ENCODE results near the gene ZNF576.
A peak's percentile ranks its signal among the peaks of the same experiment; 100 is the strongest.
"Not testable (repeated sequence)": the region's sequence is repeated elsewhere in the genome, so short reads cannot be mapped to it uniquely, and the experiment has no call there.

ZNF576 gene, protein sequence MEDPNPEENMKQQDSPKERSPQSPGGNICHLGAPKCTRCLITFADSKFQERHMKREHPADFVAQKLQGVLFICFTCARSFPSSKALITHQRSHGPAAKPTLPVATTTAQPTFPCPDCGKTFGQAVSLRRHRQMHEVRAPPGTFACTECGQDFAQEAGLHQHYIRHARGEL

DNA sequence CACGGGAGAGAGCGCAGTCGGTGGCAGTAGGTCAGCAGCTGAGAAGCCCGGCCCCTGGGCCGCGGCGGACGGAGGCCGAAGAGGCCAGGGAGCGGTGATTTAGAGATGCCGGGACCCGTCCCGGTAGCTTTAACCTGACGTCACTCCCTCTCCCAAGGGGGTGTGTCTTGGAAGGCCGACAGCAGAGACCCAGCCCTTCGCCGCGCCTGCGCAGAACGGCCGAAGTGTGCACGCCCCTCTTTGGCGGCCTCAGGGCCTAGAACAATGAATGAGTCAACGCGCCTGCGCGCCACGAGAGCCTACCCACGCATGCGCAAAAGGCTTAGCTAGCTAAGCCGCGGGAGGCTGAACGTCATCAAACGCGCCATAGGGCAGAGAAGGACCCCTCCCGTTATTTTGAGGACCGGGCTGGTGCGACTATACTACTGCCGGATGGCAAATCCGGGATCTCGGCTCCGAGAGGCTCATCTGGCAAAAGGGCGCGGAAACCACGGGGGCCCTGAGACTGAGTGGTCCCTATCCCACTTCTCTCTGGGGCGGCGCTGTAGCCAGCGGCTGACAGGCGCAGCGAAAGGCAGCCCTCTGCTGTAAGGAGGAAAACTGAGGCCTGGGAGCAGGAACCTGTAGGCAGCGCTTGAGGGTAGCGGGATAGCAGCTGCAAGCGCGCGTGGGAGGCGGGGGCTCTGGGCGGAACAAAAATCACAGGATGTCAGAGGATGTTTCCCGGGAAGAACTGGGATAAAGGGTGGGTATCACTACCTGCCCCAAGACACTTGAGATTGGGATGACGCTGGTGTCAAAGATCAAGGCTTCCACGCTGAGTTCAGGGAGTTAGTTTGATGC lies at the start of gene ZNF576, which contains the start of gene IRGQ:
TSS of gene ZNF576 (plus strand) at position 597 of the 843 bp plus-strand sequence. CDS start 514 bp downstream, outside the sequence.
TSS of gene IRGQ (minus strand) at position 136 of the 843 bp plus-strand sequence. CDS start 796 bp downstream, outside the sequence.
- peak; percentile 100 for DNase-seq (ENCODE audit: low read depth in 2 of 2)

DNA sequence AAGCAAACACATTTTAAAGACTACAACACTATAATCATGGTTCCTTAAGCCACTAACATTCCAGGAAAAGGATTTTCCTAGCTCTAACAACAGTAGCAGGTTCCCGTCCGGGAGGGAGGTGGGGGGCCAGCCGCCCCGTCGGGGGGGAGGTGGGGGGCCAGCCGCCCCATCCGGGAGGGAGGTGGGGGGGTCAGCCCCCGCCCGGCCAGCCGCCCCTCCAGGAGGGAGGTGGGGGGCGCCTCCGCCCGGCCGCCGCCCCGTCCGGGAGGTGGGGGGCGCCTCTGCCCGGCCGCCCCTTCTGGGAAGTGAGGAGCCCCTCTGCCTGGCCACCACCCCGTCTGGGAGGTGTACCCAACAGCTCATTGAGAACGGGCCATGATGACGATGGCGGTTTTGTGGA lies 48.5 kb upstream of the ZNF576 start:
- not testable (repeated sequence) for DNase-seq (ENCODE audit: low read depth in 2 of 2)

DNA sequence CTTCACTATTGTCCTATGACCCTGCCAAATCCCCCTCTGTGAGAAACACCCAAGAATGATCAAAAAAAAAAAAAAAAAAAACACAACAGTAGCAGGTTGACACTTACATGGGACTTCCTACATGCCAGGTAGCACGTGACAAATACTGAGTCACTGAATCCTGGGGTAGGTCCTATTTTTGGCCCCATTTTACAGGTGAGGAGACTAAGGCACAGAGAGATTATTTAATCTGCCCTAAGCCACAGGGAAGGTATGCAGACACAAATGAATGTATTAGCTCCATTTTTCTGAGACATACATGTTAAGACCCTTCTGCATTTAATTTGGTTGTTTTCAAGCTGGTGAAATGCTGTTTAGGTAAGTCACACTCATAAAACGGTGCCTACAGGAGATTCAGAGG lies 47.7 kb upstream of the ZNF576 start:
- DNase-seq (ENCODE audit: low read depth in 2 of 2), result no peak

DNA sequence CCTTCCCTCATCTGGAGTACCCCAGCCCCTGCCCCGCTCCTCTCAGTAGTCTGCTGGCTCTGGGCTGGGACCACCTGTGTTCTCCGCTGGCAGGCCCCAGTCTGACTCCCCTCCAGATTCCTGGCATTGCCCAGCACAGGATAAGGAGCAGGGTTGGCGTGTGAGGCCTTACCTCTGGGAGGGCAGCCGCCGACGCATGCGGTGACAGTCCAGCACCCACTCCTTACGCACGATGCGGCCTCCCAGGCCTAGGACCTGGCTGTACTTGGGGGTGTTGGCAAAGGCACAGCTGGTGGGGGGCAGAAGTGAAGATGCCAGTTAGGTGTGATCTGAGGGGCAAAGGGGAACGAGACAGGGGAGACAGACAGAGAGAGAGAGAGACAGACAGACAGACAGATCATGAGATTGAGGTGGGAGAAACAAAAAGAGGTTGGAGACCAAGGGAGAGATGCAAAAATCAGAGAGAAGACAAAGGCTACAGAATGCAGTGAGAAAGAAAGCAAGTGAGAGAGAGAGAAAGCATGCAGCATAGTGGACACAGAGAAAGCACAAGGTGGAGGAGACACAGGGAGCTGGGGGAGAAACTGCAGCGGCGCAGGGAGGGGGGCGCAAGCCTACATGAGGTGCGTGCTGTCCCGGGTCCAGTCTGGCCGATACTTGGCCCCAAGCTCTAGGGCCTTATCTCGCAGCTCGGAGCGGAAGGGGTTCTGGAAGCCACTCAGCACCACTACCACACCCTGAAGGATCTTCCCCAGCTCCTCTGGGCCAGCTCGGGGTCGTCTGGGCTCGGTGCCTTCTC lies 44.8 kb upstream of the ZNF576 start:
- no peak for DNase-seq (ENCODE audit: low read depth in 2 of 2)

DNA sequence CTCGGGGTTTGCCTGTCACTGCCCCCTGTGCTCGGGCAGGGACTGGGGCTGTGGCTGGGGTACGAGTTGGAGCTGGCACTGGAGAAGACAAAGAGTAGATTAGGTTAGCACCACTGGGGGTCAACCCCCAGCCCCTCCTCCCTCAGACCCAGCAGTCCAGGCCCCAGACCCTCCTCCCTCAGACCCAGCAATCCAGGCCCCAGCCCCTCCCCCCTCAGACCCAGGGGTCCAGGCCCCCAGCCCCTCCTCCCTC lies 44.3 kb upstream of the ZNF576 start:
- no peak for DNase-seq (ENCODE audit: low read depth in 2 of 2)

DNA sequence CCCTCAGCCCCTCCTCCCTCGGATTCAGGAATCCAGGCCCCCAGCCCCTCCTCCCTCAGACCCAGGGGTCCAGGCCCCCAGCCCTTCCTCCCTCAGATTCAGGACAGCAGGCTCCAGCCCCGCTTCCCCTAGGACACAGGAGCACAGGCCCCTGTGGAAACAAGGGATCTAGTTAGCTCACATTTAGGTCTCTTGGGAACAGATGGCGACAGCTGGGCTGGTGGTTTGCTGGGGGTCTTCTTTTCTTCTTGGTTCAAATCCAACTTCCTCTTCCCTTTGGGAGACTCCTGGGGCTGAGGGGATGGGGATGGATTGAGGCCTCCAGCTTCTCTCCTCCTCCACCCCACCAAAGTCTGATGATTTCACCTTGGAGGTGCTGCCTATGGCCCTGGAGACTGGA lies 43.8 kb upstream of the ZNF576 start:
- DNase-seq (ENCODE audit: low read depth in 2 of 2), result no peak

DNA sequence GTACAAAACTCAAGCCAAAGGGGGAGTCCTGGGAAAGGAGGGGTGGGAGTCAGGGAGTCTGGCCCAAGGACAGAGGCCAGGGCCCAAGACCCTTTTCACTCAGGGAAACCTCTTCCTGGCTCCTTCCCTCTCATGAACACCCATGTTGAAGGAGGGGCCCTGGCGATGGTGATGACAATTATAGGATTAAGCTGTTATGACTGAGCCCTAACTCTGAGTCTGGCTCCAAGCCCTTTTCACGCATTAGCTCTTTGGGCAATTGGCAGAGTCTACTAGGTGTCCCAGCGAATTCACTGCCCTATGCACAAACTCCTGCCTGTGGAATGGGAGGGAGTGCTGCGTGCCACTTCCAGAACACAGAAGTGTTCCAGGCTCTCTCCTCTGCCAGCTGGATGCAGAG lies 42.7 kb upstream of the ZNF576 start:
- no peak for DNase-seq (ENCODE audit: low read depth in 2 of 2)

DNA sequence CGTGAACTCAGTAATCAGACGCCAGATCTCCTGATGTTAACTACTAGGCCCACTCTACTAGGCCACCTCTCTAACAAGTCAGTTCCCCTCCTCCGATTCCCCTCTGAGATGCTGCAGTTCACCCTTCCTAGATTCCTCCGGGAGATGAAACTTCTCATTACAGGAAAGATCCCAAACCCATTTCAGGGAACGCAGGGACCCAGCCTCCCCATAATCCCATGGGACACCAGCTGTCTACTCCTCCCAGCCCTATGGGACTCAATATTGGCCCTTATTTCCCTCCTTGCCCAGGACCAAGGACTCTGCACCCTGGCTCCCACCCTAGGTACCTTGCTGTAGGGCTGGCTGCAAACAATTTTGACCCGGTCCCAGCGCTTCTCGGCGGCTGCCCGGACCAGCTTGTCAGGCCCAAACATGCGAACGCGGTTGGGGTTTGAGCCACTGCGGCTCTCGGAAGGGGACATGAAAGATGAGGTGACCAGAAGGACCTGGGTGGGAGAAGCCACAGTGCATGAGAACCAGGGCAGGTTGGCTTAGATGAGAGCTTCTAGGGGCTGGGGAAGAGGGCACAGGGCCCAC lies 42.0 kb upstream of the ZNF576 start:
- no peak for DNase-seq (ENCODE audit: low read depth in 2 of 2)

DNA sequence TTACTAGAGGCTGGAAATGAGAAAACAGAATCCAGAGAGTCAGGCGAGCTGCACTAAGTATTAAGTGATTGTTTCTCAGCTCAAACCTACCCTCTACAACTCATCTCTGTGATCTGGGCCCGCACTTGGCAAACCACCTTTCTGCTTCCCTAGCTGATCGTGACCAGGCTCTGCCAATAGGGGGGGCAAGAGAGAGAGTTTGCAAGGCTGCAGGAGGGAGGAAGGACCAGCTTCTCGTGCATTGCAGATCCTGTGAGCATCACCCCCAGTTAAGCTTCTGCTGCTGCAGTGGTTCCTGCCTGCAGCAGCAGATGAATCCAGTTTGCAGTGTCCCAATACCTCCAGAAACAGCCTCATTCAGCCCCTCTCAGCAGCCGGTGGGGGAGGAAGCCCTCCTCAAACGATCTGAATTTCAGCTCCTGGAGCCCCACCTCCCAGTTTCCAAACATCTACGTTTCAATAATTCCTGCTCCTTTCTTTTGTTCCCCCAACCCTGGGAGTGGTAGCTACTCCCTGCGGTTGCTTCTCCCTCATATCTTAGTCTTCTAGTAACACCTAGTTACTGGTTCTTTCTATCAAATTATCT lies 41.1 kb upstream of the ZNF576 start:
- peak; percentile 64 to 84 for DNase-seq (ENCODE audit: low read depth in 2 of 2)

DNA sequence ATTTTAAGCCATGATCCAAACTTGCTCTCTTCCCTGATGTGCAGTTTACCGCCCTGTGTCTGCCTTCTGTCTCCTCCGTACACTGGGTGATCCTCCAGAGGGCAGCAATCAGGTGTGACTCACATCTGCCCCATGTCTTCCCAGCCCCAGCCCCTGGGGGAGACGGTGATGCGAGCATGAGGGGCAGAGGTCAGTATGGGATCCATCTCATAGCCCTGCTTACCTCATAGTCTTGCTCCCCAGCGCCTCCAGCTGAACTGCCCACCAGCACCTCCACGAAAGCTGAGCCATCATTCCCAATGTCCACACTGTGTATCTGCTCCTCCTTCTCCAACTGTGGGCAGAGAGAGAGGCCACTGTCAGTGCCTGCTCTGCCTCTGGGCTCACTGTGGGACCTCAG lies 35.7 kb upstream of the ZNF576 start:
- no peak for DNase-seq (ENCODE audit: low read depth in 2 of 2)

DNA sequence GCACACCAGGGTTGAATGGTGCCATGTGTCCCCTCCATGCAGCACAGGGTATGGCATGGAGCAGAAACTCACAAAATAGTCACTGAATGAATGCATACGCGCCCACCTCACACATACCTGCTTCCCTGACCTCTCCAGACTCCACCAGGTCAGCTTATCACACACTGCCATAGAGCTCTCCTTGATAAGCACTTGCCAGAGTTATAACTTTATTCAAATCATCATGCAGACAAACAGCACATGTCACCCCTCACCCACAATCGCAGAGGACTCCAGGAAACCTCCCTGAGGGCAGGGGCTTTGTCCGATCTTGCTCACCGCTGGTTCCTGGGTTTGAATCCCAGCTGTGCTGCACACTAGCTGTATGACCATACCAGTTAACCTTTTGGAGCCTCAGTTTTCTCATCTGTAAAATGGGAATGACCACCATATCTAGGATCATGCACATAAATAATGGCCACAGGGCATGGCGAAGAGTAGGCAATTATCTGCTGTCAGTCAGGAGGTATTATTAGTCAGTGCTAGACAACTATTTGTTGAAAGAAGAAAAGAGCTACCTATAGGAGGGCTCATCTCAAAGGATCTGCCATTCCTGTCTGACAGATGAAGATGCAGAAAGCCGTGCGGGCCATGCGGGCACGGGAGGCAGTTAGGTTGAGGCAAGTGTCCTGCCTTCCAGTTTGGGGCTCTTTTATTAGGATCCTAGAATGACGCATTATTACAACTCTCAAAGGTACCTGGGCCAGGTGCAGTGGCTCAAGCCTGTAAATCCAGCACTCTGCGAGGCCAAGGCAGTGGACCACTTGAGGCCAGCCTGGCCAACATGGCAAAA lies 35.0 kb upstream of the ZNF576 start:
- DNase-seq (ENCODE audit: low read depth in 2 of 2), result no peak

DNA sequence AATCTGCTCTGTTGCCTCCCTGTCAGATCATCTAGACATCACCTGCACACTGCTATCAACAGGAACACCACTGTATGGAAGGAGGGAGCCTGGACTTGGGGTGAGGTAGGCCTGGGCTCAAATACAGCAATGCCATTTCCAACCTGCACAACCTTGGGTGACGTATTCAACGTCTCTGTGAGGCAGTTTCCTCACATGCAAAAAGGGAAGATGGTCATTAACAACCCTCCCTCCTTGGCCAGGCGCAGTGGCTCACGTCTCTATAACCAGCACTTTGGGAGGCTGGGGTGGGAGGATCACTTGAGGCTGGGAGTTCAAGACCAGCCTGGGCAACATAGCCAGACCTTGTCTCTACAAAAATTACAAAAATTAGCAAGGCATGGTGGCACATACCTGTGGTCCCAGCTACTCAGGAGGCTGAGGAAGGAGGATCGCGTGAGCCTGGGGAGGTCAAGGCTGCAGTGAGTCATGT lies 34.1 kb upstream of the ZNF576 start:
- DNase-seq (ENCODE audit: low read depth in 2 of 2), result no peak

DNA sequence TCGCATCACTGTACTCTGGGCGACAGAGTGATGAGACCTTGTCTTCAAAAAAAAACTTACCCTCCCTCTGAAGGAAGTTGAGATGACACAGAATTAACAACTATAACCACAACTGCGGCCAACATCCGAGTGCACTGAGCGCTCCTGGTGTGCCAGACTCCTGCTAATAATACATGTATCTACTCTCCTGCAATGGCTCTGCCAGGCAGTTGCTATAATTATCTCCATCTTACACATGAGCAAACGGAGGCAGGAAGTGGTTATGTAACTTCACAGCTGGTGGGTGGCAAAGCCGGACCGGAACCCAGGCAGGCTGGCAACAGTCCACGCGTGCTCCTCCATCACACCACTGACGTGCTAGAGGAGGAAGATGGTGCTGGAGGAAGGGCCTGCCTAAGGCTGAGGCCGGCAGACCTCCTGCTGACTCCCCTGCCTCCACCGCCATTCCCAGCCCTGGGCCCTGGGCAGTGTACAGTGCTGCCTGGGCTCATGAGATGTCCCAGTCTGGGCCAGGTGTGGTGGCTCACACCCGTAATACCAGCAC lies 33.6 kb upstream of the ZNF576 start:
- DNase-seq (ENCODE audit: low read depth in 2 of 2), result peak; percentile 32 to 38

DNA sequence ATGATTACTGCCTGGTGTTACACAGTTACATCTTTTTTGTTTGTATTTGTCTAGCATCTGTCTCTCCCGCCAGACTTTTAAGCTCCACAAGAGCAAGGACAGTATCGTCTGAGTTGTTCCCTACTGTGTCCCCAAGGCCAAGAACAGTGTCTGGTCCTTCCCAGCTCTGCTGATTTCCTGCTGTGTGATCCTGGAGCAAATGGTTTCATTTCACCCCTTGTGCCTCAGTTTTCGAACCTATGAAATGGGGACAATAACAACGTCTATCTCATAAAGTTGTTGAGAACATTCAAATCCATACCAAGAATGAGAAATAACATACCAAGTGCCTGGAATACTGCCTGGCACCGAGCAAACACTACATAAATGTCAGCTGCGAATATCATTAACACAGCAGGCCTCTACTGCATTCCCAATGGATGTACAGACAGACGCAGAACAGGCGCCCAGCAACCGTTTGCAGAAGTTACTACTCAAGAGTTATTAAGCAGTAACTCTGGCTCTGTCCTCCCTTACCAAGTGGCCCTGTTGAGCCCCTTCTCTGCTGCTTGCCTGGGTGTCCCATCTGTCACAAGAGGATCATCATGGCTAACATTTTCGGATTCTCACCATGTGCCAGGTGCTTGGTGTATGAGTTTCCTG lies 32.5 kb upstream of the ZNF576 start:
- no peak for DNase-seq (ENCODE audit: low read depth in 2 of 2)

DNA sequence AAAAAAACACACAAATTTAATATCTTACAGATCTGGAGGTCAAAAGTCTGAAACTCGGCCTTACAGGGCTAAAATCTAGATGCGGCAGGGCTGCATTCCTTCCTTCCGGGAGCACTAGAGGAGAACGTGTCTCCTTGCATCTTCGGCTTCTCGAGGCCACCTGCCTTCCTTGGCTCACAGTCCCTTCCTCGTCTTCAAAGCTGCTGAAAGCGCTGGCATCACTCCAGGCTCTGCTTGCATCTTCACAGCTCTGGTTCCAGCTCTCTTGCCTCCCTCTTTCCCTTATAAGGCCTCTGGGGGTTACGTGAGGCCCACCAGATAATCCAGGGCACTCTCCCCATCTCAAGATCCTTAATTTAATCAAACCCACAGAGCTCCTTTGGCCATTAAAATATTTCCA lies 31.6 kb upstream of the ZNF576 start:
- DNase-seq (ENCODE audit: low read depth in 2 of 2), result no peak

DNA sequence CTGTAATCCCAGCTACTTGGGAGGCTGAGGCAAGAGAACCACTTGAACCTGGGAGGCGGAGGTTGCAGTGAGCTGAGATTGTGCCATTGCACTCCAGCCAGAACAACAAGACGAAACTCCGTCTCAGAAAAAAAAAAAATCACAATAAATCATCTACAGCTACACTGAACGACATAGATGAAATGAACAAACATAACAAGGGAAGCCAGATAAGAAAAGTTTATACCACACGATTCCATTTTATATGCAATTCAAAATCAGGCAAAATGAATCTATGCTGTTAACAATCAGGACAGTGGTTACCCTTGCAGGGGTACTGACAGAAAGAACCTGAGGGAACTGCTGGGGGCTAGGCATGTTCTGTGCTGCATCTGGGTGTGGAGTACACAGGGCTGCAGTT lies 26.7 kb upstream of the ZNF576 start:
- no peak for DNase-seq (ENCODE audit: low read depth in 2 of 2)

DNA sequence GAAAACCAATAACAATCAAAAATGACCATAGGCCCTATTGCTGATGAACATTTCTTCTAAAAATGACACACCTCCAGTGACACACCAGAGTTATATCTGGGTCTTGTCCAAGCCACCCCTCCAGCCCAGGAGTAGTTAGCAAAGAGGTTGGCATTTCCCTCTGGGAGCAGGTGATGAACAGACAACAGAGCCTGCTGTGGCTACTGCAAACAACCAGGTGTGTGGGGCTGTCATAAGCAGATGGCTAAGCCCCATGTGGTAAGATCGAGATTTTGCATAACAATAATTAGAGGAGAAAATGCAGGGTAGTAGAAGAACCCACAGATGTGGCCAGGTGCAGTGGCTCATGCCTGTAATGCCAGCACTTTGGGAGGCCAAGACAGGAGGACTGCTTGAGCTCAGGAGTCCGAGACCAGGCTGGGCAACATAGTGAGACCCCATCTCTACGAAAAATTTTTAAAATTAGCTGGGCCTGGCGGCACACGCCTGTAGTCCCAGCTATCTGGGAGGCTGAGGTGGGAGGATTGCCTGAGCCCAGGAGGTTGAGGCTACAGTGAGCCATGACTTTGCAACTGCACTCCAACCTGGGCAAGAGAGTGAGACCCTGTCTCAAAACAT lies 26.1 kb upstream of the ZNF576 start:
- no peak for DNase-seq (ENCODE audit: low read depth in 2 of 2)

DNA sequence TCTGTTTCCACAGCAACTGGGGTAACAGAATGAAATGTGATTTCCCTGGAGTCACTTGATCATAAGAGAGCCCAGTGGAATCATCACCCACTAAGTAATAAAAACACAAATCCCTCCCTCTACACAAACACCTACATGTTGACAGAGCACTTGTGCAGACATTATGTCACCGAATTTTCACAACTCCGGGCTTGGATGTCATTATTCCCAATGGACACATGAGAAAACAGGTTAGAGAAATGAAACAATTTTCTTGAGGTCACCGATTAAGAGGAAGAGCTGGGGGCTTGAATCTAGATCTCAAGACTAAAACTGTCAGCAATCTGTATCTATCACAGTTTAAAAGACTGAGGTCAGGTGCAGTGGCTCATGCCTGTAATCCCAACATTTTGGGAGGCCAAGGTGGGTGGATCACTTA lies 24.2 kb upstream of the ZNF576 start:
- DNase-seq (ENCODE audit: low read depth in 2 of 2), result no peak

DNA sequence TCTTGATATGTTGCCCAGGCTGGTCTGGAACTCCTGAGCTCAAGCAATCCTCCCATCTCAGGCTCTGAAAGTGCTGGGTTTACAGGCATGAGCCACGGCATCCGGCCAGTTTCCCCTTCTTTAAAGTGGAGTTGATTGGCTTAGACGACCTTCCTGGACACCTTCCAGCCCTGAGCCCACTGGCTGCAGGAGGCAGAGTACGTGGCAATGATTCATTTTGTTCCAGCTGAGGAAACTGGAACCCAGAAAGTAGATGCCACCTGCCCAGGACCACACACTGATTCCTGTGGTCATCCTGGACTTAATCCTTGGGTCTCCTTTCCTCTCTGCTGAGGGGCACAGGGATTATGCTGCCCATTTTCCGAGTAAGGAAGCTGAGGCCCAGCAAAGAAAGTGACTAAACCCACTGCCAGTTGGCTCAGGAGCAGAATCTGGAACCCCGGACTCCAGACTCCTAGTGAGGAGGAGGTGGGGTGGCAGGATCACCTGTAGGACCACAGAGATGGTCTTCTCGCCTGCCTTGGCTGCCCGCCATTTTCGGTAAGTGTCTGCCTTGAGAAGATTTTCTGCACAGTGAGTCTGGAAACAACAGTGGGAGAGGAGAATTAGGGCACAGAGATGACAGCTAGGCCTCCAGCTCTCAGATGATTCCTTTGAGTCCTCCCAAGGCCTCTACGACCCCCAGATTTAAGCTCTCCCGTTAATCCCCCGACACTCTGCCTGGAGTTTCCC lies 21.8 kb upstream of the ZNF576 start:
- no peak for DNase-seq (ENCODE audit: low read depth in 2 of 2)
